Calu3 (cell line): ENCODE results near the gene NDST4. TPM values are rescaled to one million over a fixed set of nuclear protein-coding genes. Genes with fewer than 3 reads are reported as not detected.

Experiments
- BruUV-seq: library from RNA; stranded (reverse); fragments of 400-500 nt; replicated peaks from 2 replicates; lab custom pipeline; 2021; lab: Mats Ljungman, UMichigan
- CTCF ChIA-PET: fragments of 300-600 bp; sonication (Branson Sonifier 250); formaldehyde crosslinking; loops from one replicate; lab custom pipeline; 2022; ENCODE audit warnings: antibody characterized with exemption; lab: Charles Lee
- DNase-seq: peaks from one replicate; pipeline ENCODE4 v3.0.0; 2022
- H3K27ac Mint-ChIP-seq: one replicate; pipeline ENCODE4 v1.8.0; 2022; ENCODE audit warnings: mixed read lengths; ENCODE audit not compliant: unreplicated experiment
- H3K27me3 Mint-ChIP-seq: one replicate; pipeline ENCODE4 v1.8.0; 2022; ENCODE audit warnings: mixed read lengths; ENCODE audit not compliant: unreplicated experiment
- H3K36me3 Mint-ChIP-seq: one replicate; pipeline ENCODE4 v1.8.0; 2022; ENCODE audit warnings: mild to moderate bottlenecking, moderate library complexity, mixed read lengths; ENCODE audit not compliant: insufficient read depth, unreplicated experiment
- H3K4me1 Mint-ChIP-seq: one replicate; pipeline ENCODE4 v1.8.0; 2022; ENCODE audit warnings: mild to moderate bottlenecking, low read depth, mixed read lengths; ENCODE audit not compliant: unreplicated experiment
- H3K4me3 Mint-ChIP-seq: one replicate; pipeline ENCODE4 v1.8.0; 2022; ENCODE audit warnings: mild to moderate bottlenecking, low read depth, moderate library complexity, mixed read lengths; ENCODE audit not compliant: unreplicated experiment
- H3K9me3 Mint-ChIP-seq: one replicate; pipeline ENCODE4 v1.8.0; 2022; ENCODE audit warnings: low read depth, mixed read lengths; ENCODE audit not compliant: unreplicated experiment
- CTCF ChIP-seq: fragments of 200-600 bp; IDR thresholded peaks from one replicate; pipeline ENCODE4 v1.8.0; 2022; ENCODE audit warnings: antibody characterized with exemption; ENCODE audit not compliant: unreplicated experiment
- intact Hi-C: fragments of 100-400 bp; cut with micrococcal nuclease; formaldehyde crosslinking; loops from one replicate; pipeline ENCODE4 v1.10.0; 2022; ENCODE audit not compliant: unreplicated experiment
- total RNA-seq: library from RNA; stranded (reverse); gene quantifications from 2 replicates; pipeline ENCODE4 v1.2.3, GENCODE V29; 2022

The NDST4 gene
- total RNA-seq, 1 experiment from 2014 or later, result not detected

- no TSS peak for BruUV-seq
- CTCF ChIA-PET, result no interaction called here
Observed at GRCh38 chr4:114879916-114880669, 233.3 kb downstream of the NDST4 start.

GRCh38 chr4:114875630-114876029 lies 237.8 kb downstream of the NDST4 start:
- intact Hi-C loops, result no loop called here
- Mint-ChIP-seq H3K27ac (no peak overlapping the region), H3K4me3 (no peak overlapping the region), H3K9me3 (no peaks in the 10 kb centered on the region), H3K4me1 (no peaks in the 10 kb centered on the region), H3K27me3 (no peaks in the 10 kb centered on the region), H3K36me3 (no peaks in the 10 kb centered on the region)
- TF ChIP-seq CTCF, result no peak
- CTCF ChIA-PET, result no interaction called here
- DNase-seq, result no peak
- no TSS peak for BruUV-seq

More at GRCh38 chr4:114879916-114880669, 233.3 kb downstream of the NDST4 start:
- no peak for DNase-seq
- Mint-ChIP-seq H3K4me3 (no peak overlapping the region), H3K9me3 (no peaks in the 10 kb centered on the region), H3K4me1 (no peaks in the 10 kb centered on the region), H3K27ac (no peak overlapping the region), H3K27me3 (no peaks in the 10 kb centered on the region), H3K36me3 (no peaks in the 10 kb centered on the region)
- no peak for TF ChIP-seq CTCF
- intact Hi-C loops, result no loop called here

GRCh38 chr4:114874321-114874720 lies 239.1 kb downstream of the NDST4 start:
- Mint-ChIP-seq H3K27ac (no peak overlapping the region), H3K27me3 (no peaks in the 10 kb centered on the region), H3K4me3 (no peak overlapping the region), H3K9me3 (no peaks in the 10 kb centered on the region), H3K4me1 (no peaks in the 10 kb centered on the region), H3K36me3 (no peaks in the 10 kb centered on the region)
- no peak for TF ChIP-seq CTCF
- CTCF ChIA-PET, result no interaction called here
- no peak for DNase-seq
- intact Hi-C loops, result no loop called here
- no TSS peak for BruUV-seq

GRCh38 chr4:114870987-114871386 lies 242.4 kb downstream of the NDST4 start:
- no peak for DNase-seq
- TF ChIP-seq CTCF, result no peak
- H3K4me1 Mint-ChIP-seq, result no peaks in the 10 kb centered on the region
- H3K4me3 Mint-ChIP-seq, result no peak overlapping the region
- intact Hi-C loops, result no loop called here
- no peaks in the 10 kb centered on the region for H3K36me3 Mint-ChIP-seq
- no peaks in the 10 kb centered on the region for H3K9me3 Mint-ChIP-seq
- H3K27me3 Mint-ChIP-seq, result no peaks in the 10 kb centered on the region
- no TSS peak for BruUV-seq
- H3K27ac Mint-ChIP-seq, result no peak overlapping the region
- CTCF ChIA-PET, result no interaction called here
